SK-N-SH (cell line): Measurements from ENCODE around the gene CPLX1. TPM values are rescaled to one million over a fixed set of nuclear protein-coding genes. Genes with fewer than 3 reads are reported as not detected.

Experiments
- CTCF ChIA-PET: fragments of 300-600, 350-600 bp; formaldehyde crosslinking; extraction: SDS; loops from one replicate; lab custom pipeline; 2021; lab: Yijun Ruan, JAX
- POLR2A ChIA-PET: fragments of 350-600 bp; sonication (Branson Sonifier 250); formaldehyde crosslinking; extraction: SDS; loops from one replicate; lab custom pipeline; 2020; ENCODE audit warnings: antibody characterized with exemption, inconsistent platforms; lab: Yijun Ruan, JAX
- DNase-seq: peaks from one replicate; pipeline ENCODE4 v3.0.0; 2012
- H2AFZ ChIP-seq: fragments of 200-600 bp; sonication (generic); 2 replicates; pipeline ENCODE4 v1.8.1; 2016; ENCODE audit warnings: antibody characterized with exemption, mild to moderate bottlenecking, low read depth
- H3F3A ChIP-seq: fragments of 200-600 bp; sonication (generic); replicated peaks from 2 replicates; pipeline ENCODE3; 2016; ENCODE audit warnings: antibody characterized with exemption, mild to moderate bottlenecking; ENCODE audit not compliant: insufficient read depth
- H3K27ac ChIP-seq, 2 experiments: fragments of 200-500 bp in 1 of 2; fragments of 200-600 bp in 1 of 2; sonication (Bioruptor generic) in 1 of 2; sonication (generic), shearing (Covaris generic) in 1 of 2; 2 replicates each; pipeline versions ENCODE4 v1.5.1 to v1.6.1; 2014 to 2016; ENCODE audit warnings: low read depth in 2 of 2, inconsistent platforms in 1 of 2, low read length in 1 of 2, mild to moderate bottlenecking in 1 of 2, mixed read lengths in 1 of 2
- H3K27me3 ChIP-seq: fragments of 200-600 bp; sonication (generic), shearing (Covaris generic); 2 replicates; pipeline ENCODE4 v1.6.1; 2016; ENCODE audit warnings: mixed run types; ENCODE audit not compliant: insufficient read depth
- H3K36me3 ChIP-seq, 2 experiments: fragments of 200-500 bp in 1 of 2; fragments of 200-600 bp in 1 of 2; sonication (Bioruptor generic) in 1 of 2; sonication (generic) in 1 of 2; replicated peaks in 1 of 2; 2 replicates each; pipeline versions ENCODE3 to v1.5.1; 2014 to 2016; ENCODE audit warnings: low read length in 1 of 2, mild to moderate bottlenecking in 1 of 2; ENCODE audit not compliant: insufficient read depth in 2 of 2, control insufficient read depth in 1 of 2
- H3K4me1 ChIP-seq, 2 experiments: fragments of 200-500 bp in 1 of 2; fragments of 200-600 bp in 1 of 2; sonication (Bioruptor generic) in 1 of 2; sonication (generic), shearing (Covaris generic) in 1 of 2; 2 replicates each; pipeline versions ENCODE4 v1.5.1 to v1.6.1; 2014 to 2016; ENCODE audit warnings: low read depth in 1 of 2, low read length in 1 of 2, mixed run types in 1 of 2; ENCODE audit not compliant: insufficient read depth in 2 of 2, control insufficient read depth in 1 of 2
- H3K4me2 ChIP-seq: fragments of 200-600 bp; sonication (generic), shearing (Covaris generic); 2 replicates; pipeline ENCODE4 v1.6.1; 2017; ENCODE audit warnings: mixed run types
- H3K4me3 ChIP-seq, 2 experiments: fragments of 200-500 bp in 1 of 2; fragments of 200-600 bp in 1 of 2; sonication (Bioruptor generic) in 1 of 2; sonication (generic), shearing (Covaris generic) in 1 of 2; 2 replicates each; pipeline versions ENCODE4 v1.5.1 to v1.8.1; 2014 to 2016; ENCODE audit warnings: low read depth in 2 of 2, inconsistent platforms in 1 of 2, low read length in 1 of 2, mild to moderate bottlenecking in 1 of 2, mixed read lengths in 1 of 2, moderate library complexity in 1 of 2
- H3K79me2 ChIP-seq: fragments of 200-600 bp; sonication (generic); 2 replicates; pipeline ENCODE4 v1.8.1; 2017; ENCODE audit warnings: mild to moderate bottlenecking; ENCODE audit not compliant: insufficient read depth
- H3K9ac ChIP-seq: fragments of 200-600 bp; sonication (generic); 2 replicates; pipeline ENCODE4 v1.6.1; 2017; ENCODE audit warnings: mixed run types
- H3K9me2 ChIP-seq: fragments of 200-600 bp; sonication (generic); 2 replicates; pipeline ENCODE4 v1.6.1; 2017; ENCODE audit warnings: mixed run types
- H3K9me3 ChIP-seq: fragments of 200-600 bp; sonication (generic); 2 replicates; pipeline ENCODE4 v1.6.1; 2017; ENCODE audit warnings: mixed run types, mild to moderate bottlenecking, moderate library complexity
- H4K20me1 ChIP-seq: fragments of 200-600 bp; sonication (generic); 2 replicates; pipeline ENCODE4 v1.6.1; 2017; ENCODE audit warnings: mild to moderate bottlenecking, mixed run types; ENCODE audit not compliant: insufficient read depth
- CHD2 ChIP-seq: fragments of 150-350 bp; IDR thresholded peaks from 2 replicates; pipeline ENCODE4 v1.6.1; 2018; ENCODE audit warnings: low read length; ENCODE audit not compliant: partially characterized antibody
- ELF1 ChIP-seq: IDR thresholded peaks from 2 replicates; pipeline ENCODE4 v1.4.0; 2012
- EZH2phosphoT487 ChIP-seq: fragments of 200-600 bp; sonication (generic); IDR thresholded peaks from 2 replicates; pipeline ENCODE4 v1.6.1; 2017; ENCODE audit warnings: low read depth, mixed run types, mild to moderate bottlenecking, antibody characterized with exemption, moderate library complexity, borderline replicate concordance
- FOXJ3 ChIP-seq: sonication (generic); formaldehyde crosslinking; IDR thresholded peaks from 2 replicates; pipeline ENCODE4 v1.5.1; 2020; ENCODE audit warnings: mild to moderate bottlenecking, missing genetic modification reagents
- FOXM1 ChIP-seq: IDR thresholded peaks from 2 replicates; pipeline ENCODE4 v1.4.0; 2012; ENCODE audit warnings: low read depth, mild to moderate bottlenecking
- GATA2 ChIP-seq: sonication (generic); formaldehyde crosslinking; IDR thresholded peaks from 2 replicates; pipeline ENCODE4 v1.5.0; 2020; ENCODE audit warnings: mild to moderate bottlenecking, missing genetic modification reagents
- MXI1 ChIP-seq: IDR thresholded peaks from 2 replicates; pipeline ENCODE4 v1.6.1; 2012; ENCODE audit warnings: mild to moderate bottlenecking, low read depth, low read length, improper control_type of control experiment
- NRF1 ChIP-seq: IDR thresholded peaks from 2 replicates; pipeline ENCODE4 v1.6.1; 2012; ENCODE audit warnings: low read depth, mild to moderate bottlenecking, low read length
- POLR2AphosphoS5 ChIP-seq: IDR thresholded peaks from 2 replicates; pipeline ENCODE4 v1.6.1; 2012; ENCODE audit warnings: low read depth, low read length
- RAD21 ChIP-seq: IDR thresholded peaks from 2 replicates; pipeline ENCODE4 v1.6.1; 2012; ENCODE audit warnings: mild to moderate bottlenecking, low read length
- RFX5 ChIP-seq: IDR thresholded peaks from 2 replicates; pipeline ENCODE4 v1.6.1; 2012; ENCODE audit warnings: mild to moderate bottlenecking, improper control_type of control experiment, low read length
- TCF12 ChIP-seq: IDR thresholded peaks from 2 replicates; pipeline ENCODE4 v1.4.0; 2012
- TEAD4 ChIP-seq: IDR thresholded peaks from 2 replicates; pipeline ENCODE4 v1.4.0; 2012; ENCODE audit warnings: mild to moderate bottlenecking, borderline replicate concordance; ENCODE audit not compliant: insufficient read depth
- WGBS: methylation state at CpG from one replicate; pipeline ENCODE4 v1.1.6; 2017; ENCODE audit warnings: low lambda C conversion rate; 5-methylcytosine and 5-hydroxymethylcytosine counted together
- polyA plus RNA-seq, 3 experiments: library from polyadenylated mRNA; depleted of rRNA; stranded (reverse); fragments of >200 nt; gene quantifications; 2 replicates each; pipeline ENCODE4 v1.2.3, GENCODE V29; 2012
- TF ChIP-seq, protein P1 (sequence below): IDR thresholded peaks from 2 replicates; pipeline ENCODE4; 2012
- TF ChIP-seq, protein P2 (sequence below): IDR thresholded peaks from 2 replicates; pipeline ENCODE4 v1.4.0; 2012; ENCODE audit warnings: low read depth, borderline replicate concordance
- TF ChIP-seq, protein P3 (sequence below): IDR thresholded peaks from 2 replicates; pipeline ENCODE4 v1.4.0; 2012; ENCODE audit warnings: low read depth
- TF ChIP-seq, protein P4 (sequence below): IDR thresholded peaks from 2 replicates; pipeline ENCODE4 v1.6.1; 2012; ENCODE audit warnings: mild to moderate bottlenecking, low read depth, low read length, moderate library complexity

Gene CPLX1
- polyA plus RNA-seq, 1 of the 3 experiments (the other 2 are of a cell fraction): 0.56 TPM

DNA sequence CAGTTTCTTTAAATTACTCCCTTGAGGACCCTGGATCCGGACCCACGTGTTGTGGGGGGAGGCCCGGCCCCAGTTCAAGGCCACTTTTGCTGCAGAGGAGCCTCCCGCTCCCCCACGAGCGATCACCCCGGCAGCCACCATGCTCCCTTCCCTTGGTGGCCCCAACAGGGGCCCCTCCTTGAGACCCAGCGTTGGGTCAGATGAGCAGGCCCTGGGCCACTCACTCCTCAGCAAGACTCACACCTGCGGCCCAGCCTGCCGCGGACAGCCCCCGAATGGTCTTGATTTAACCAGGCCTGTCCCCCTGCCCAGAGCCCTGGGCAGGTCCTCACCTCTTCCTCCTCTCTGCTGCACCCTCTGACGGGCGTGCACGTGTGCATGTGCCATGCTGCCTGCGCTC, 4.3 kb downstream of the CPLX1 start:
- H3K9me3 ChIP-seq: no peaks in the 10 kb centered on the region
- peaks cover 0 to 15% of the 10 kb centered on the region in 2 experiments; a peak in 1 of 4 replicates for H3K4me1 ChIP-seq
- no peak for TF ChIP-seq NRF1
- TF ChIP-seq ELF1: no peak
- TF ChIP-seq RAD21: no peak
- no peak for TF ChIP-seq EZH2phosphoT487
- TF ChIP-seq, protein P1, sequence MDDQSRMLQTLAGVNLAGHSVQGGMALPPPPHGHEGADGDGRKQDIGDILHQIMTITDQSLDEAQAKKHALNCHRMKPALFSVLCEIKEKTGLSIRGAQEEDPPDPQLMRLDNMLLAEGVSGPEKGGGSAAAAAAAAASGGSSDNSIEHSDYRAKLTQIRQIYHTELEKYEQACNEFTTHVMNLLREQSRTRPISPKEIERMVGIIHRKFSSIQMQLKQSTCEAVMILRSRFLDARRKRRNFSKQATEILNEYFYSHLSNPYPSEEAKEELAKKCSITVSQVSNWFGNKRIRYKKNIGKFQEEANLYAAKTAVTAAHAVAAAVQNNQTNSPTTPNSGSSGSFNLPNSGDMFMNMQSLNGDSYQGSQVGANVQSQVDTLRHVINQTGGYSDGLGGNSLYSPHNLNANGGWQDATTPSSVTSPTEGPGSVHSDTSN: no peak
- no peak for TF ChIP-seq RFX5
- TF ChIP-seq FOXJ3 (CRISPR knock-in tag): no peak
- TF ChIP-seq TCF12: no peak
- no peak for TF ChIP-seq CHD2
- TF ChIP-seq, protein P2, sequence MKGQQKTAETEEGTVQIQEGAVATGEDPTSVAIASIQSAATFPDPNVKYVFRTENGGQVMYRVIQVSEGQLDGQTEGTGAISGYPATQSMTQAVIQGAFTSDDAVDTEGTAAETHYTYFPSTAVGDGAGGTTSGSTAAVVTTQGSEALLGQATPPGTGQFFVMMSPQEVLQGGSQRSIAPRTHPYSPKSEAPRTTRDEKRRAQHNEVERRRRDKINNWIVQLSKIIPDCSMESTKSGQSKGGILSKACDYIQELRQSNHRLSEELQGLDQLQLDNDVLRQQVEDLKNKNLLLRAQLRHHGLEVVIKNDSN: no peak
- H3K27me3 ChIP-seq: peaks cover 26% of the 10 kb centered on the region
- WGBS: 67% methylated on average over 16 of the region's 16 CpGs
- no peaks in the 10 kb centered on the region for H3K36me3 ChIP-seq
- no peak overlapping the region for H3K9ac ChIP-seq
- no peaks in the 10 kb centered on the region for H3K9me2 ChIP-seq
- ChIA-PET POLR2A (no interaction called here), CTCF (no interaction called here)
- no peak for DNase-seq
- H2AFZ ChIP-seq: no peak overlapping the region
- H3K27ac ChIP-seq: no peak overlapping the region
- no peak overlapping the region for H3K4me3 ChIP-seq
- H3K79me2 ChIP-seq: no peaks in the 10 kb centered on the region
- no peak overlapping the region for H3K4me2 ChIP-seq
- H3F3A ChIP-seq: no peaks in the 10 kb centered on the region
- no peaks in the 10 kb centered on the region for H4K20me1 ChIP-seq

DNA sequence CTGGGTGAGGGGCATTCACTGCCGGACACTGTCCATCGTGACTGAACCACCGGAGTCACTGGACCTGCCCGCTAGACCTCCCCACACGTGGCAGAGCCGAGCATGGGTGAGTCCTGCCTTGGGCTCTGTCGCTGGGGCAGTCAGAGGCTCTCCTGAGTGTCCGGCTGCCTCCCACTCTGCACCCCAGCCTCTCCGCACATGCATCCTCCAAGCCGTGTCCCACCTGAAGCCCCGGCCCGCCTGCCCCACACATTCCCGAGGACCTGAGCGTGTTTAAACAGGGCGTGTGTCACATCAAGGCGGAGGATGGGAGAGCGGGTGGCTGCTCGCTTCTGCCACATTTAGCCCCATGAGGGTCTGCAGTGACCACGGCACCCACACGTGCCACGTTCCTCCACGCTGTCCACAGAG, 4.7 kb downstream of the CPLX1 start:
- H3K36me3 ChIP-seq: no peaks in the 10 kb centered on the region
- DNase-seq: no peak
- H4K20me1 ChIP-seq: no peaks in the 10 kb centered on the region
- H3K4me2 ChIP-seq: no peak overlapping the region
- peaks cover 26% of the 10 kb centered on the region for H3K27me3 ChIP-seq
- no peaks in the 10 kb centered on the region for H3K9me2 ChIP-seq
- no peaks in the 10 kb centered on the region for H3F3A ChIP-seq
- peaks cover 0 to 15% of the 10 kb centered on the region in 2 experiments; a peak in 1 of 4 replicates for H3K4me1 ChIP-seq
- H3K27ac ChIP-seq: no peak overlapping the region
- TF ChIP-seq GATA2 (no peak), TEAD4 (no peak), CHD2 (no peak), MXI1 (no peak), NRF1 (no peak), POLR2AphosphoS5 (no peak), FOXM1 (no peak)
- TF ChIP-seq, protein P3, sequence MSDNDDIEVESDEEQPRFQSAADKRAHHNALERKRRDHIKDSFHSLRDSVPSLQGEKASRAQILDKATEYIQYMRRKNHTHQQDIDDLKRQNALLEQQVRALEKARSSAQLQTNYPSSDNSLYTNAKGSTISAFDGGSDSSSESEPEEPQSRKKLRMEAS: no peak
- TF ChIP-seq, protein P4, sequence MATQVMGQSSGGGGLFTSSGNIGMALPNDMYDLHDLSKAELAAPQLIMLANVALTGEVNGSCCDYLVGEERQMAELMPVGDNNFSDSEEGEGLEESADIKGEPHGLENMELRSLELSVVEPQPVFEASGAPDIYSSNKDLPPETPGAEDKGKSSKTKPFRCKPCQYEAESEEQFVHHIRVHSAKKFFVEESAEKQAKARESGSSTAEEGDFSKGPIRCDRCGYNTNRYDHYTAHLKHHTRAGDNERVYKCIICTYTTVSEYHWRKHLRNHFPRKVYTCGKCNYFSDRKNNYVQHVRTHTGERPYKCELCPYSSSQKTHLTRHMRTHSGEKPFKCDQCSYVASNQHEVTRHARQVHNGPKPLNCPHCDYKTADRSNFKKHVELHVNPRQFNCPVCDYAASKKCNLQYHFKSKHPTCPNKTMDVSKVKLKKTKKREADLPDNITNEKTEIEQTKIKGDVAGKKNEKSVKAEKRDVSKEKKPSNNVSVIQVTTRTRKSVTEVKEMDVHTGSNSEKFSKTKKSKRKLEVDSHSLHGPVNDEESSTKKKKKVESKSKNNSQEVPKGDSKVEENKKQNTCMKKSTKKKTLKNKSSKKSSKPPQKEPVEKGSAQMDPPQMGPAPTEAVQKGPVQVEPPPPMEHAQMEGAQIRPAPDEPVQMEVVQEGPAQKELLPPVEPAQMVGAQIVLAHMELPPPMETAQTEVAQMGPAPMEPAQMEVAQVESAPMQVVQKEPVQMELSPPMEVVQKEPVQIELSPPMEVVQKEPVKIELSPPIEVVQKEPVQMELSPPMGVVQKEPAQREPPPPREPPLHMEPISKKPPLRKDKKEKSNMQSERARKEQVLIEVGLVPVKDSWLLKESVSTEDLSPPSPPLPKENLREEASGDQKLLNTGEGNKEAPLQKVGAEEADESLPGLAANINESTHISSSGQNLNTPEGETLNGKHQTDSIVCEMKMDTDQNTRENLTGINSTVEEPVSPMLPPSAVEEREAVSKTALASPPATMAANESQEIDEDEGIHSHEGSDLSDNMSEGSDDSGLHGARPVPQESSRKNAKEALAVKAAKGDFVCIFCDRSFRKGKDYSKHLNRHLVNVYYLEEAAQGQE: no peak
- TF ChIP-seq, protein P2: no peak
- no peak overlapping the region for H3K9ac ChIP-seq
- no peaks in the 10 kb centered on the region for H3K79me2 ChIP-seq
- no peak overlapping the region for H2AFZ ChIP-seq
- WGBS: 61% methylated on average over 12 of the region's 22 CpGs
- H3K9me3 ChIP-seq: no peaks in the 10 kb centered on the region
- ChIA-PET POLR2A (no interaction called here), CTCF (no interaction called here)
- H3K4me3 ChIP-seq: no peak overlapping the region
